Thoracic aorta (tissue), 2 donors: ENCODE data around the gene CRIP3. TPM values are rescaled to one million over a fixed set of nuclear protein-coding genes. Genes with fewer than 3 reads are reported as not detected.

Experiments
- ATAC-seq: fragments of 150-250 bp; one replicate; pipeline ENCODE4 v1.8.0; 2017; ENCODE audit warnings: low read depth; ENCODE audit not compliant: insufficient number of reproducible peaks, low FRiP score
- DNase-seq: peaks from one replicate; pipeline ENCODE4 v3.0.0-alpha.2; 2020; ENCODE audit warnings: low spot score
- H3K27ac ChIP-seq, 2 donors: fragments of 200-600 bp; sonication (generic); 1 replicate in 1 of 2; 2 replicates in 1 of 2; pipeline ENCODE4 v1.5.1; 2016; ENCODE audit warnings: mild to moderate bottlenecking in 2 of 2, moderate library complexity in 2 of 2
- H3K27me3 ChIP-seq: fragments of 200-600 bp; sonication (generic); replicated peaks from 2 replicates; pipeline ENCODE4 v1.6.0; 2016; ENCODE audit warnings: mild to moderate bottlenecking; ENCODE audit not compliant: insufficient read depth
- H3K36me3 ChIP-seq: fragments of 200-600 bp; sonication (generic); one replicate; pipeline ENCODE4 v1.5.1; 2016
- H3K4me1 ChIP-seq, 2 donors: fragments of 200-600 bp; sonication (generic); 1 replicate in 1 of 2; 2 replicates in 1 of 2; pipeline versions ENCODE4 v1.5.1 to v1.6.0; 2016; ENCODE audit warnings: low read depth in 2 of 2, mild to moderate bottlenecking in 1 of 2; ENCODE audit not compliant: control insufficient read depth in 1 of 2
- H3K4me3 ChIP-seq: fragments of 200-600 bp; sonication (generic); 2 replicates; pipeline ENCODE4 v1.5.1; 2016; ENCODE audit warnings: mild to moderate bottlenecking
- H3K9me3 ChIP-seq: fragments of 200-600 bp; sonication (generic); 2 replicates; pipeline ENCODE4 v1.5.1; 2016
- CTCF ChIP-seq: fragments of 200-600 bp; sonication (generic); IDR thresholded peaks from one replicate; pipeline ENCODE4 v1.5.1; 2019; ENCODE audit warnings: antibody characterized with exemption
- total RNA-seq, 2 donors: library from RNA; depleted of rRNA; stranded (reverse); fragments of >200 nt; gene quantifications; one replicate each; pipeline versions ENCODE4 v1.1.0 to v1.2.3, GENCODE V29; 2016

CRIP3 gene
- total RNA-seq, 2 donors from 2014 or later, result not detected

DNA sequence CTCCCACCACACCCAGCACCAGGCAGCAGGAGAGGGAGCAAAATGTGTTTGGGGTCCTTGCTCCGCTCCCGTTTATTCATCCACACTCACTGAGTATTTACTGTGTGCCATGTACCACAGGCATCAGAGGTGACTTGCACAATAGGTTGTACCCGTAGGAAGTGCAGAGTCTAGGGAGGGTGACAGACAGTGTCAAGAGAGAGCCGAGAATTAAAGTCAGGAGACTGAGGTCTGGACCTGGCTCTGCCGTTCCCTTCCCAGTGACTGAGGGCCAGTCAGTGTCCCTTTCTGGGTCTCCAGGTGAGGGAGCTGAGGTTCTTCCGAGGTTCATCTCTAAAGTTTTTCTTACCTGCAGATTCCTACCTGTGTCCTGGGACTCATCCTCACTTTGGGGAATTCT lies 43.1 kb downstream of the CRIP3 start:
- Histone ChIP-seq H3K27ac (no peak overlapping the region), H3K36me3 (no peaks in the 10 kb centered on the region), H3K4me1 (peaks cover 6 to 21% of the 10 kb centered on the region in 2 donors), H3K4me3 (no peak overlapping the region), H3K9me3 (no peaks in the 10 kb centered on the region), H3K27me3 (no peaks in the 10 kb centered on the region)
- no peak for DNase-seq
- ATAC-seq, result no peak
- TF ChIP-seq CTCF, result no peak

DNA sequence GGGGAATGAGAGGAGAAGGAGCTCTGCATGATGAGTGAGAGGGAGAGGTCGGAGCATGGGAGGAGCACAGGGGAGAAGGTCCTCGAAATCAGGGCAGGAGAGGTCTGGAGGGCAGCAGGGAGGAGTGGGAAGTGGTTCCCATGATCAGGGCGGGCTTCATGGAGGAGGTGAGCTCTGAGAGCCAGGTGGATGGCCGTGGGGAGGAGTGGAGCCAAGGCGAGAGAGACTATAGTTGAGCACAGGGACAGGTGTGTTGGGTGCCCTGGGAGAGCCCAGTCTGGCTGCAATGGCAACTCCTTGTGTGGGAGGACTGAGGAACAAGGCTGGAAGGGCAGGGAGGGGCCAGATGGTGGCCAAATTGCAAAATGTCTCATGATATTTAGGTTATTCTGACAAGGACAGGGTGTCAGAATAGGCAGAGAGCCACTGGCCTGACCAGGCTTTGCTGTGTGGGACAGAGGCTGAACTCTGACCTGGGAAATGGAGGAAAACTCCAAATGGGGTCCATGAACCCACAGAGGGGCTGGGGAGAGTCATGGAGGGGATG lies 44.0 kb downstream of the CRIP3 start:
- DNase-seq (no peak), ATAC-seq (no peak)
- no peak overlapping the region for H3K27ac ChIP-seq
- no peaks in the 10 kb centered on the region for H3K27me3 ChIP-seq
- H3K4me3 ChIP-seq, result no peak overlapping the region
- TF ChIP-seq CTCF, result no peak
- peaks cover 4 to 19% of the 10 kb centered on the region in 2 donors for H3K4me1 ChIP-seq
- H3K9me3 ChIP-seq, result no peaks in the 10 kb centered on the region
- no peaks in the 10 kb centered on the region for H3K36me3 ChIP-seq

DNA sequence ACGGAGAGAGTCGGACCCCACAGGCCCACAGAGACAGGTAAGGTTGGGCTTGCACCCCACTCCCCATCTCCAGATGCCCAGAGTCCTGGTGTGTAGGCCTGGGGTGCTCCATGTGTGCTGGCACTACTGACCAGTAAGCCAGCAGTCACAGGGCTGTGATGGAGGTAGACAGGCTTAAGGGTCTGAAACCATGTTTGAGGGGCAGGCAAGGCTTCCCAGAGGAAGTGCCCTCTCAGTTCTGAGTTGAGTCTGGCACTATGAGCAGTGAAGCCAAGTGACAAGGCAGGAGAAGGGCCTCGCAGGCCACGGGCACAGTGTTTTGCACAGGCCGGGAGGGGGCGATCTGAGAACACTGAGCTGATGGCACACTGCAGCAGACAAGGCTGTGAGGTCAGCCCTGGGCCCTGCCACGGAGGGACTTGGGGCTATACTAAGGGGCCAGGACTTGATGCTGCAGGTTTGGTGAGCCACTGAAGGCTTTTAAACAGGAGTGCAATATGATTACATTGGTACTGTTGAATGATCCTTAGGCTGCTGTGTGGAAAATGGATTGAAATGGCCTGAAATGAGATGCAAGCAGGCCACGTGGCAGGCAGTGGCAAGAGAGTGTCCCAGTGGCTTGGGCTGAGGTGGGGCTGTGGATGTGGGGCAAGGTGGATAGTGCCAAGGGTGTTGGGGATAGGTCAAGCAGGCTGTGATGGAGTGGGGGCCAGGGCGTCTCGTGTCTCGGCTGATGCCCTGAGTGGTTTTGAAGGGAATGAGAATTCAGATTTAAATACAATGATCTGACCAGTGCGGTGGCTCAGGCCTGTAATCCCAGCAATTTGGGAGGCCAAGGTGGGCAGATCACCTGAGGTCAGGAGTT lies 45.1 kb downstream of the CRIP3 start:
- TF ChIP-seq CTCF, result peak; percentile 38
- ATAC-seq (no peak), DNase-seq (peak; percentile 18)

GRCh38 chr6:43262780-43263313 lies 45.8 kb downstream of the CRIP3 start:
- H3K36me3 ChIP-seq, result no peaks in the 10 kb centered on the region
- H3K27me3 ChIP-seq, result no peaks in the 10 kb centered on the region
- no peak for DNase-seq
- H3K27ac ChIP-seq, result no peak overlapping the region
- no peaks in the 10 kb centered on the region for H3K9me3 ChIP-seq
- ATAC-seq, result no peak
- no peak for TF ChIP-seq CTCF
- no peak overlapping the region for H3K4me3 ChIP-seq
- H3K4me1 ChIP-seq, result peaks cover 0 to under 1% of the 10 kb centered on the region in 2 donors

More for the DNA sequence above, 45.1 kb downstream of the CRIP3 start:
- Histone ChIP-seq H3K9me3 (no peaks in the 10 kb centered on the region), H3K27ac (no peak overlapping the region), H3K4me1 (peaks cover 0 to 8% of the 10 kb centered on the region in 2 donors), H3K27me3 (no peaks in the 10 kb centered on the region), H3K36me3 (no peaks in the 10 kb centered on the region), H3K4me3 (no peak overlapping the region)

GRCh38 chr6:43262000-43262779 lies 46.4 kb downstream of the CRIP3 start:
- Histone ChIP-seq H3K27ac (no peak overlapping the region), H3K9me3 (no peaks in the 10 kb centered on the region), H3K4me3 (no peak overlapping the region), H3K4me1 (no peaks in the 10 kb centered on the region), H3K27me3 (no peaks in the 10 kb centered on the region), H3K36me3 (no peaks in the 10 kb centered on the region)
- TF ChIP-seq CTCF, result no peak
- no peak for ATAC-seq
- DNase-seq, result no peak
